Measurements from ENCODE around the gene CCDC47.

DNA sequence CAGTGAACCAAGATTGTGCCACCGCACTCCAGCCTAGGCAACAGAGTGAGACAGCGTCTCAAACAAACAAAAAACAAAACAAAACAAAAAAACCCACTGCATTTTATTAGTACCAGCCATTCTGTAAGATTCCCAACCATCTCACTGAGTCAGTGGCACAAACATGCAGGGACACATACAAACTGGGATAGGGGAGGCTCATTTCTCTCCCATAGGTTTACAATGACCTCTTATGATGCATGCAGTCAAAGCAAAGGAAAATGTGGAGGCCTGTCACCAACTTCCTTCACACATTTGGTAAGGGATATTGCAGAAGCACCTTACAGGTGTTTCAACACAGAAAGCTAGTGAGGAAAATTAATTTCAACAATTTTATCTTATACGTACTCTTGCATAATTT lies 19.4 kb downstream of the CCDC47 start:
- TF ChIP-seq, protein P1, sequence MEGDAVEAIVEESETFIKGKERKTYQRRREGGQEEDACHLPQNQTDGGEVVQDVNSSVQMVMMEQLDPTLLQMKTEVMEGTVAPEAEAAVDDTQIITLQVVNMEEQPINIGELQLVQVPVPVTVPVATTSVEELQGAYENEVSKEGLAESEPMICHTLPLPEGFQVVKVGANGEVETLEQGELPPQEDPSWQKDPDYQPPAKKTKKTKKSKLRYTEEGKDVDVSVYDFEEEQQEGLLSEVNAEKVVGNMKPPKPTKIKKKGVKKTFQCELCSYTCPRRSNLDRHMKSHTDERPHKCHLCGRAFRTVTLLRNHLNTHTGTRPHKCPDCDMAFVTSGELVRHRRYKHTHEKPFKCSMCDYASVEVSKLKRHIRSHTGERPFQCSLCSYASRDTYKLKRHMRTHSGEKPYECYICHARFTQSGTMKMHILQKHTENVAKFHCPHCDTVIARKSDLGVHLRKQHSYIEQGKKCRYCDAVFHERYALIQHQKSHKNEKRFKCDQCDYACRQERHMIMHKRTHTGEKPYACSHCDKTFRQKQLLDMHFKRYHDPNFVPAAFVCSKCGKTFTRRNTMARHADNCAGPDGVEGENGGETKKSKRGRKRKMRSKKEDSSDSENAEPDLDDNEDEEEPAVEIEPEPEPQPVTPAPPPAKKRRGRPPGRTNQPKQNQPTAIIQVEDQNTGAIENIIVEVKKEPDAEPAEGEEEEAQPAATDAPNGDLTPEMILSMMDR (conservative IDR thresholded peaks at IDR 0.05; ENCODE audit: low read depth, low read length): no peak
- TF ChIP-seq EZH2 (IDR thresholded peaks at IDR 0.05; ENCODE audit: borderline replicate concordance, low read depth, low read length, poor library complexity, severe bottlenecking): no peak

Measured in A673 (cell line).